GM12878 (cell line): ENCODE results near the gene LMAN1L. TPM values are rescaled to one million over a fixed set of nuclear protein-coding genes. Genes with fewer than 3 reads are reported as not detected.

Source experiments
- BMI1 ChIP-seq: fragments of 450-650 bp; IDR thresholded peaks from 2 replicates; pipeline ENCODE4 v1.6.1; 2016; ENCODE audit warnings: mild to moderate bottlenecking, moderate library complexity, borderline replicate concordance
- CEBPB ChIP-seq, 2 experiments: fragments of 150-350 bp in 1 of 2; IDR thresholded peaks; 2 replicates each; pipeline ENCODE4 v1.6.1; 2012 to 2014; ENCODE audit warnings: low read depth in 2 of 2, low read length in 2 of 2, borderline replicate concordance in 1 of 2, inconsistent platforms in 1 of 2
- E2F4 ChIP-seq: IDR thresholded peaks from 2 replicates; pipeline ENCODE4 v1.6.1; 2012; ENCODE audit warnings: low read depth, low read length, improper control_type of control experiment
- GATAD2B ChIP-seq: fragments of 450-650 bp; conservative IDR thresholded peaks from 2 replicates; pipeline ENCODE4 v1.6.1; 2017; ENCODE audit warnings: low read depth, mild to moderate bottlenecking, moderate library complexity
- HCFC1 ChIP-seq: fragments of 150-350 bp; IDR thresholded peaks from 2 replicates; pipeline ENCODE4 v1.6.1; 2014; ENCODE audit warnings: low read length
- IRF4 ChIP-seq: IDR thresholded peaks from 2 replicates; pipeline ENCODE4 v1.6.1; 2011; ENCODE audit warnings: low read depth, low read length
- KDM1A ChIP-seq: fragments of 200-600 bp; sonication (generic); IDR thresholded peaks from 2 replicates; pipeline ENCODE4 v1.6.1; 2016; ENCODE audit warnings: borderline replicate concordance
- MEF2A ChIP-seq: IDR thresholded peaks from 2 replicates; pipeline ENCODE4 v1.6.1; 2011; ENCODE audit warnings: low read depth, mild to moderate bottlenecking, low read length, moderate library complexity; ENCODE audit not compliant: insufficient read depth
- NBN ChIP-seq: fragments of 450-650 bp; IDR thresholded peaks from 2 replicates; pipeline ENCODE4 v1.6.1; 2016
- NR2F1 ChIP-seq: fragments of 450-650 bp; conservative IDR thresholded peaks from 2 replicates; pipeline ENCODE4 v1.6.1; 2017; ENCODE audit warnings: mild to moderate bottlenecking
- PAX8 ChIP-seq: fragments of 450-650 bp; IDR thresholded peaks from 2 replicates; pipeline ENCODE4 v1.6.1; 2017; ENCODE audit warnings: mild to moderate bottlenecking, moderate library complexity
- POLR2AphosphoS2 ChIP-seq: IDR thresholded peaks from 2 replicates; pipeline ENCODE4 v1.6.1; 2011; ENCODE audit warnings: low read depth, mild to moderate bottlenecking, low read length, improper control_type of control experiment, moderate library complexity
- POLR2AphosphoS5 ChIP-seq: IDR thresholded peaks from 2 replicates; pipeline ENCODE4 v1.6.1; 2011; ENCODE audit warnings: mild to moderate bottlenecking, low read length, inconsistent platforms
- RUNX3 ChIP-seq: IDR thresholded peaks from 2 replicates; pipeline ENCODE4 v1.6.1; 2012; ENCODE audit warnings: low read length, inconsistent platforms
- SIN3A ChIP-seq: IDR thresholded peaks from 2 replicates; pipeline ENCODE4 v1.6.1; 2012; ENCODE audit warnings: low read depth, low read length, improper control_type of control experiment
- SREBF1 ChIP-seq: IDR thresholded peaks from 2 replicates; pipeline ENCODE4 v1.6.1; 2012; ENCODE audit warnings: mild to moderate bottlenecking, low read length
- STAT3 ChIP-seq: IDR thresholded peaks from 2 replicates; pipeline ENCODE4 v1.6.1; 2011; ENCODE audit warnings: low read depth, low read length, improper control_type of control experiment
- SUZ12 ChIP-seq: fragments of 200-600 bp; sonication (generic); IDR thresholded peaks from one replicate; pipeline ENCODE4 v1.6.1; 2018; ENCODE audit warnings: antibody characterized with exemption, mild to moderate bottlenecking; ENCODE audit not compliant: unreplicated experiment
- TARDBP ChIP-seq: IDR thresholded peaks from 2 replicates; pipeline ENCODE4 v1.6.1; 2016; ENCODE audit warnings: borderline replicate concordance
- WRNIP1 ChIP-seq: IDR thresholded peaks from 2 replicates; pipeline ENCODE4 v1.6.1; 2011; ENCODE audit warnings: low read depth, low read length, improper control_type of control experiment, borderline replicate concordance
- ZNF687 ChIP-seq: fragments of 450-650 bp; IDR thresholded peaks from 2 replicates; pipeline ENCODE4 v1.6.1; 2017; ENCODE audit warnings: mild to moderate bottlenecking, moderate library complexity
- polyA plus RNA-seq, 11 experiments: library from polyadenylated mRNA; depleted of rRNA in 4 of 11; unstranded in 6 of 11; stranded (reverse) in 5 of 11; fragments of >200 nt; fragmentation: Nextera tagmentation in 4 of 11; fragmentation: Illumina TruSeq in 1 of 11; extraction: Ambion mirVana in 4 of 11; extraction: Trizol in 1 of 11; gene quantifications; 1 replicate in 1 of 11; 2 replicates in 10 of 11; pipeline versions ENCODE4 v1.2.1 to v1.2.3, GENCODE V29; 2011 to 2016; ENCODE audit warnings: inconsistent platforms in 2 of 11, missing spikeins in 2 of 11, low read depth in 1 of 11
- total RNA-seq, 4 experiments: library from RNA; depleted of rRNA in 3 of 4; stranded (reverse); fragments of >200 nt in 3 of 4; fragmentation: Illumina TruSeq in 1 of 4; extraction: Trizol in 1 of 4; gene quantifications; 2 replicates each; pipeline versions ENCODE4 v1.2.1 to v1.2.3, GENCODE V29; 2013 to 2021
- TF ChIP-seq, protein P1 (sequence below): IDR thresholded peaks from 2 replicates; pipeline ENCODE4 v1.6.1; 2012; ENCODE audit warnings: low read length, inconsistent platforms
- TF ChIP-seq, protein P2 (sequence below), 3 experiments: IDR thresholded peaks in 2 of 3; conservative IDR thresholded peaks in 1 of 3; 2 replicates each; pipeline ENCODE4 v1.5.1; 2011; ENCODE audit warnings: low read depth in 3 of 3, low read length in 3 of 3, mild to moderate bottlenecking in 3 of 3, control low read depth in 2 of 3, moderate library complexity in 2 of 3, inconsistent platforms in 1 of 3, mixed read lengths in 1 of 3; ENCODE audit not compliant: control insufficient read depth in 2 of 3, insufficient read depth in 1 of 3; ENCODE audit errors: extremely low read depth in 1 of 3
- TF ChIP-seq, protein P3 (sequence below): fragments of 150-350 bp; IDR thresholded peaks from 2 replicates; pipeline ENCODE4 v1.6.1; 2014; ENCODE audit warnings: mild to moderate bottlenecking, low read depth, low read length

The LMAN1L gene
- total and polyA plus RNA-seq, 10 of the 15 experiments (the other 5 are each of a cell fraction or from before 2014, with no cell fraction given), result not detected

DNA sequence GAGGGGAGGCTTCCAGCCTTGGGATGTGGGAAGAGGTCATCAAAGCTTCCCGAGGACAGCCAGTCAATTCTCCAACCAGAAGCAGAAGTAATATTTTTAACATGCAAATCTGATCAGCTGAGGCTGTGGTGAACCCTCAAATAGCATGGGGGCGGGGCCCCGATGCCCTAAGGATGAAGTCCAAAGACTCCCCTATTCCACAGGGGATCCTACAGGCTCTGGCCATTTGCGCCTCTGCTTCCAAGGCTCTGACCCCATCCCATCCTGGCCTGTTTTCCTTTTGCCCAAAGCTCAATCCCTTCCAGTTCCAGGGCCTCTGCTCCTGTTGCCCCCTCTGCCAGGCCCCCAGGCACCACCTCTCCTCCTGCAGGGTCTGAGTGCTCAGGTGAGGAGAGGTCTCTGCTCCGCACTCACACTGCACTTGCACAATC is 37.5 kb upstream of the LMAN1L start (continued):
- TF ChIP-seq SUZ12 (no peak), E2F4 (no peak), NBN (no peak), STAT3 (no peak), POLR2AphosphoS5 (no peak), CEBPB (IDR thresholded peaks at IDR 0.05; ENCODE audit: borderline replicate concordance in 1 of 2, low read depth in 2 of 2, low read length in 2 of 2) (no peak), TARDBP (no peak), KDM1A (no peak), ZNF687 (no peak), NR2F1 (peak; percentile 20; the same call in 1 of the 2 replicates), IRF4 (no peak), HCFC1 (no peak), PAX8 (no peak), GATAD2B (peak; percentile 21), MEF2A (peak; percentile 80; the same call in 1 of the 2 replicates), SIN3A (no peak), POLR2AphosphoS2 (no peak), RUNX3 (no peak), BMI1 (no peak), SREBF1 (no peak), WRNIP1 (no peak)
- TF ChIP-seq, protein P1, sequence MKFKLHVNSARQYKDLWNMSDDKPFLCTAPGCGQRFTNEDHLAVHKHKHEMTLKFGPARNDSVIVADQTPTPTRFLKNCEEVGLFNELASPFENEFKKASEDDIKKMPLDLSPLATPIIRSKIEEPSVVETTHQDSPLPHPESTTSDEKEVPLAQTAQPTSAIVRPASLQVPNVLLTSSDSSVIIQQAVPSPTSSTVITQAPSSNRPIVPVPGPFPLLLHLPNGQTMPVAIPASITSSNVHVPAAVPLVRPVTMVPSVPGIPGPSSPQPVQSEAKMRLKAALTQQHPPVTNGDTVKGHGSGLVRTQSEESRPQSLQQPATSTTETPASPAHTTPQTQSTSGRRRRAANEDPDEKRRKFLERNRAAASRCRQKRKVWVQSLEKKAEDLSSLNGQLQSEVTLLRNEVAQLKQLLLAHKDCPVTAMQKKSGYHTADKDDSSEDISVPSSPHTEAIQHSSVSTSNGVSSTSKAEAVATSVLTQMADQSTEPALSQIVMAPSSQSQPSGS, result no peak
- TF ChIP-seq, protein P2, sequence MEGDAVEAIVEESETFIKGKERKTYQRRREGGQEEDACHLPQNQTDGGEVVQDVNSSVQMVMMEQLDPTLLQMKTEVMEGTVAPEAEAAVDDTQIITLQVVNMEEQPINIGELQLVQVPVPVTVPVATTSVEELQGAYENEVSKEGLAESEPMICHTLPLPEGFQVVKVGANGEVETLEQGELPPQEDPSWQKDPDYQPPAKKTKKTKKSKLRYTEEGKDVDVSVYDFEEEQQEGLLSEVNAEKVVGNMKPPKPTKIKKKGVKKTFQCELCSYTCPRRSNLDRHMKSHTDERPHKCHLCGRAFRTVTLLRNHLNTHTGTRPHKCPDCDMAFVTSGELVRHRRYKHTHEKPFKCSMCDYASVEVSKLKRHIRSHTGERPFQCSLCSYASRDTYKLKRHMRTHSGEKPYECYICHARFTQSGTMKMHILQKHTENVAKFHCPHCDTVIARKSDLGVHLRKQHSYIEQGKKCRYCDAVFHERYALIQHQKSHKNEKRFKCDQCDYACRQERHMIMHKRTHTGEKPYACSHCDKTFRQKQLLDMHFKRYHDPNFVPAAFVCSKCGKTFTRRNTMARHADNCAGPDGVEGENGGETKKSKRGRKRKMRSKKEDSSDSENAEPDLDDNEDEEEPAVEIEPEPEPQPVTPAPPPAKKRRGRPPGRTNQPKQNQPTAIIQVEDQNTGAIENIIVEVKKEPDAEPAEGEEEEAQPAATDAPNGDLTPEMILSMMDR (IDR thresholded peaks at IDR 0.05 in 2 of 3, conservative IDR thresholded peaks at IDR 0.05 in 1 of 3; ENCODE audit: control insufficient read depth in 2 of 3, extremely low read depth in 1 of 3, insufficient read depth in 1 of 3, low read depth in 3 of 3, low read length in 3 of 3), result no peak
- TF ChIP-seq, protein P3, sequence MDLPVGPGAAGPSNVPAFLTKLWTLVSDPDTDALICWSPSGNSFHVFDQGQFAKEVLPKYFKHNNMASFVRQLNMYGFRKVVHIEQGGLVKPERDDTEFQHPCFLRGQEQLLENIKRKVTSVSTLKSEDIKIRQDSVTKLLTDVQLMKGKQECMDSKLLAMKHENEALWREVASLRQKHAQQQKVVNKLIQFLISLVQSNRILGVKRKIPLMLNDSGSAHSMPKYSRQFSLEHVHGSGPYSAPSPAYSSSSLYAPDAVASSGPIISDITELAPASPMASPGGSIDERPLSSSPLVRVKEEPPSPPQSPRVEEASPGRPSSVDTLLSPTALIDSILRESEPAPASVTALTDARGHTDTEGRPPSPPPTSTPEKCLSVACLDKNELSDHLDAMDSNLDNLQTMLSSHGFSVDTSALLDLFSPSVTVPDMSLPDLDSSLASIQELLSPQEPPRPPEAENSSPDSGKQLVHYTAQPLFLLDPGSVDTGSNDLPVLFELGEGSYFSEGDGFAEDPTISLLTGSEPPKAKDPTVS, result no peak
